HT-29 (cell line): ENCODE data around the gene EBI3. TPM values are rescaled to one million over a fixed set of nuclear protein-coding genes. Genes with fewer than 3 reads are reported as not detected.
"Not testable (repeated sequence)": the region's sequence is repeated elsewhere in the genome, so short reads cannot be mapped to it uniquely, and the experiment has no call there.

Source experiments
- DNase-seq: peaks from one replicate; pipeline ENCODE4 v3.0.0-alpha.2; 2015; ENCODE audit warnings: low spot score
- total RNA-seq: library from RNA; depleted of rRNA; stranded (reverse); fragments of >200 nt; shearing (Covaris generic); gene quantifications from 2 replicates; pipeline ENCODE4 v1.2.3, GENCODE V29; 2014

The EBI3 gene
- total RNA-seq, 1 experiment from 2014 or later: not detected

- no peak for DNase-seq
These were observed 5.0 kb downstream of the EBI3 start for GRCh38 chr19:4234142-4234861.

DNA sequence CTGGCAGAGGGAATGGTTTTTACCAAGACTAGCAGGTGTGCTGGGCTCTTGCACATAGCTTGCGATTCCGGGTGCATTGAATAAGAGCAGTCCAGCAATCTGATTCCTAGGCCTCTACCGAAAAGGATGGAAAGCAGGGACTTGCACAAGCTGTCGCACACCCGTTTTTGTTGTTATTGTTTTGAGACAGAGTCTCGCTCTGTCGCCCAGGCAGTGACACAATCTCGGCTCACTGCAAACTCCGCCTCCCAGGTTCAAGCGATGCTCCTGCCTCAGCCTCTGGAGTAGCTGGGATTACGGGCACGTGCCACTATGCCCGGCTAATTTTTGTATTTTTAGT lies 5.5 kb downstream of the EBI3 start:
- no peak for DNase-seq

DNA sequence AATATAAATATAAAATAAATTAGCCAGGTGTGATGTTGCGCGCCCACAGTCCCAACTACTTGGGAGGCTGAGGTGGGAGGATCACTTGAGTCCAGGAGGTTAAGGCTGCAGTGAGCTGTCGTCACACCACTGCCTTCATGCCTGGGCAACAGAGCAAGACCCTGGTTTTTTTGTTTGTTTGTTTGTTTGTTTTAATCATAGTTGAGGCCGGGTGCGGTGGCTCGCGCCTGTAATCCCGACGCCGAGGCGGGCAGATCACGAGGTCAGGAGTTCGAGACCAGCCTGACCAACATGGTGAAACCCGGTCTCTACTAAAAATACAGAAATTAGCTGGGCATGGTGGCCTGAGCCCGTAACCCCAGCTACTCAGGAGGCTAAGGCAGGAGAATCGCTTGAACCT lies 8.2 kb downstream of the EBI3 start:
- not testable (repeated sequence) for DNase-seq

- DNase-seq: no peak
These were observed 9.5 kb downstream of the EBI3 start for GRCh38 chr19:4238831-4239230.

- no peak for DNase-seq
These were observed 12.6 kb downstream of the EBI3 start for GRCh38 chr19:4241824-4242430.

DNA sequence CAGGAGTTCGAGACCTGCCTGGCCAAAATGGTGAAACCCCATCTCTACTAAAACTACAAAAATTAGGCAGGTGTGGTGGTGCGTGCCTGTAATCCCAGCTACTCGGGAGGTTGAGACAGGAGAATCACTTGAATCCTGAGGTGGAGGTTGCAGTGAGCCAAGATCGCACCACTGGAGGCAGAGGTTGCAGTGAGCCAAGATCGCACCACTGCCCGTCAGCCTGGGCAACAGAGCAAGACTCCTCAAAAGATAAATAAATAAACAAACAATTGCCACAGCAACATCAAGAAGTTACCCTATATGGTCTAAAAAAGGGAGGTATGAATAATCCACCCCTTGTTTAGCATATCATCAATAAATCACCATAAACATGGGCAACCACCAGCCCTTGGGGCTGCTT lies 16.6 kb downstream of the EBI3 start:
- not testable (repeated sequence) for DNase-seq

DNA sequence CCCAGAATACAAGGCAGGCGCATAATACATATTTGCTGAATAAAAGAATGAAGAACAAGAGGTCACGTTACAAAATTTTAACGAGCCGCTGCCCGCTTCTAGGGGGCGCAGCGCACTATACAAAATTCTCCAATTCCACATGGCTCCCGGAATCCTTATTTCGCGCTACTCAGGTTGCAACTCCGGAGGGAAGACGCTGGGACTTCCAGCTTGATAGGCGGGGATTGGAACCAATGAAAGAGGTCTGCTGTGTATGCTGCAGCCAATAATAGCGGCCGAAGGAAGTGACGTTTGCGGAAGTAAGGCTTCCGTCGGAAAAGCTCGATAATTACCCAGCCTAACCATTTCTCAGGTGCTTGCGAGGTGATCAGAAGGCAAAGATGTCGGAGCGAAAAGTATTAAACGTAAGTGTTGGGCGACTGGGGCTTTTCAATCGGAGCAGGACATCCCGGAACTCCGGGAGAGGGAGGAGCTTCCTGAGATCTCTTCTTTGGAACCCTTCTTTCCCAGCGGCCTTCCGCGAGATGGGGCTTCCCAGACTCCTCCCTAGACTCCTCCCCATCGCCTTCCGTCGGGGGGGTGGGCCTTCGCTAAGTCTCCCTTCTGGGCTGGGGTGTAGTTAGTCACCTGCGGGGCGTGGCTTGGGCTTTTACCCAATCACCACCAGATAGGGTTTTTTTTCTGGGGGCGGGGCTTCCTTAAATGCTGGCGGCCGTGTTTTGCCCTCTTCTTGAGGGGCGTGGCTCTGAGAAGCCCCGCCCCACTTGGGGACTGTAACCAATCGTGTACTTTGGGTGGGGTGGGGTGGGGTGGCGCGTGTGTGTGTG lies 17.7 kb downstream of the EBI3 start, which contains the start of gene YJU2:
TSS of gene YJU2 (plus strand) at position 314 of the 827 bp plus-strand sequence. CDS start at position 381, 67 bp downstream.
- peak; percentile 98 for DNase-seq

GRCh38 chr19:4256563-4256962 lies 27.2 kb downstream of the EBI3 start:
- no peak for DNase-seq

GRCh38 chr19:4257025-4257424 lies 27.7 kb downstream of the EBI3 start:
- no peak for DNase-seq

GRCh38 chr19:4258181-4258580 lies 28.9 kb downstream of the EBI3 start:
- no peak for DNase-seq

- DNase-seq: no peak
These were observed 31.4 kb downstream of the EBI3 start for GRCh38 chr19:4260613-4261191.

- DNase-seq: no peak
These were observed 35.5 kb downstream of the EBI3 start for GRCh38 chr19:4264812-4265211.

- no peak for DNase-seq
These were observed 37.1 kb downstream of the EBI3 start for GRCh38 chr19:4266253-4267000.

DNA sequence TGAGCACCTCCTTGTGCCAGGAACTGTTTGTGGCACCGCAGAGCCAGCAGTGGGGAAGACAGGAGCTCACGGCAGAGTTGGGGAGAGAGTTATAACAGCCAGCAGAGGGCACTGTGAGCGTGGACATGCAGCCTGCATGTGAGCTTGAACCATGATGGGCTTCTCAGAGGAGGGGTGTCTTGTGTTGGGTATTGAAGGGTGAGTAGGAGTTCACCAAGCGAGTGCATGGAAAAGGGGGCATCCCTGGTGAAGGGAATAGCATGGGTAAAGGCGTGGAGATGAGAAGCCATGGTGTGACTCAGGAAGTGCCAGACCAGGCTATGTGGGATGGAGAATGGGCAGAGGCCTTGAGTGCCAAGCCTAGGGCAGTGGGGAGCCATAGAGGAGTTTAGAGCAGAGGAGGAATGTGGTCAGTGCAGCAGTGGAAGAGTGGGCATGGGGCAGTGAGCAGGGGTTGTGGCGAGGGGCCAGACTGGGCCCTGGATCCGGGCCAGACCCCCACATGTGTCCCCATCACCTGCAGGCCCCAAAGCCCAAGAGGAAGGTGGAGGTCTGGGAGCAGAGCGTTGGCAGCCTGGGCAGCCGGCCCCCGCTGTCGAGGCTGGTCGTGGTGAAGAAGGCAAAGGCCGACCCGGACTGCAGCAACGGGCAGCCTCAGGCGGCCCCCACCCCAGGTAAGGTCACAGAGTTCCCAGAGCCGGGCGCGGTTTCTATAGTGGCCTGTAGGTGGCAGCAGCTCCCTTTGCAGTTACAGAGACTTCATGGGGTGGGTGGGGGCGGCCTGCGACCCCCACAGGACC lies 38.0 kb downstream of the EBI3 start:
- DNase-seq: peak; percentile 81

- DNase-seq: no peak
These were observed 38.8 kb downstream of the EBI3 start for GRCh38 chr19:4267901-4268815.

DNA sequence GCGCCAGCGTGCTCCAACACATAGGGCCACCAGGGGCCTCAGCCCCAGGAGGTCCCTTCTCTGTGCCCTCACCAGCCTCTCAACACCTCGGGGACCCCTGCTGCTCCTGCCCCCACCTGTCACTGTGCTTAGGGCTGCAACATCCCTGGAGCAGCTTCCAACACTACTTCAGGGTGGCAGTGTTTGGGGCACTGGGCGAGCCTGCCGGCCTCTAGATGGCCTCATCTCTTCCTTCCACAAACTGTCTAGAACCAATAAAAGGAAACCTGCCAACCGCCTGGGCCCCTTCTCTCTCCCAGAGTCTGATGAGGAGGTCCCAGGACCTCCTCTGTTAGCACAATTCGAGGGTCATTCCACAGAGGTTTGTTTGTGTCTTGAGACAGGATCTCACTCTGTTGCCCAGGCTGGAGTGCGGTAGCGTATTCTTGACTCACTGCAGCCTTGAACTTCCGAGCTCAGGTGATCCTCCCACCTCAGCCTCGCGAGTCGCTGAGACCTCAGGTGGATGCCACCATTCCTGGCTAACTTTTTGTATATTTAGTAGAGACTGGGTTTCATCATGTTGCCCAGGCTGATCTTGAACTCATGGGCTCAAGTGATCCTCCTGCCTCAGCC lies 39.6 kb downstream of the EBI3 start:
- DNase-seq: no peak

DNA sequence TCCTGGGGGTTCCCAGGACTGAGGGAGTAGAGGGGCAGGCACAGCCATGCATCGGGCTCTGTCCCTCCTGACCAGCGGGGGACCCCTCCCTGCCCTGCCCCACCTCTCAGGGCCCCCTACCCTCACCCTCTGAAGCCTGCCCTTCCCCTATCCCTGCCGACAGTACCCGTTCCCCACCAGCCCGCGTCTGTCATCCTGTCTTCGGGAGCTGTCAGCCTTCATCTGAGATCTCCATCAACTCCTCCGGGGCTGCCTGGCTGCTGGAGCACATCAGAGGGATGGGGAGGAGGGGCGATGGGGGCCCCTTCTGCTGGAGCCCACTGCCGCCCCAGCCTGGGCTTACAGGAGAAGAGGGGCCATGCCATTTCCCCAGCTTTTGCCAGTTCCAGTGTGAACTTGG lies 43.6 kb downstream of the EBI3 start:
- DNase-seq: no peak

DNA sequence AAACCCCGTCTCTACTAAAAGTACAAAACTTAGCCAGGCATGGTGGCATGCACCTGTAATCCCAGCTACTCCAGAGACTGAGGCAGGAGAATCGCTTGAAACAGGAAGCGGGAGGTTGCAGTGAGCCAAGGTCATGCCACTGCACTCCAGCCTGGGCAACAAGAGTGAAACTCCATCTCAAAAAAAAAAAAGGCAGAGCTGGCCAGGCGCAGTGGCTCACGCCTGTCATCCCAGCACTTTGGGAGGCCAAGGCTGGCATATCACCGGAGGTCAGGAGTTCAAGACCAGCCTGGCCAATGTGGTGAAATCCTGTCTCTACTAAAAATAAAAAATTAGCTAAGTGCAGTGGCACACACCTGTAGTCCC lies 45.0 kb downstream of the EBI3 start:
- not testable (repeated sequence) for DNase-seq

- DNase-seq: no peak
These were observed 47.9 kb downstream of the EBI3 start for GRCh38 chr19:4277191-4277696.
